ENCODE data around the gene CPD.
A peak's percentile ranks its signal among the peaks of the same experiment; 100 is the strongest.
"Not testable (repeated sequence)": the region's sequence is repeated elsewhere in the genome, so short reads cannot be mapped to it uniquely, and the experiment has no call there.

The CPD gene

GRCh38 chr17:30378825-30379302 lies at the start of gene CPD:
CPD (plus strand) TSS chr17:30378927; CDS start chr17:30378981, 54 bp downstream.
- no peak for DNase-seq

- no peak for DNase-seq
These were observed 46.6 kb upstream of the CPD start for GRCh38 chr17:30332057-30332542.

GRCh38 chr17:30333503-30334360 lies 45.0 kb upstream of the CPD start, which contains the start of gene TMIGD1:
TMIGD1 (minus strand) TSS chr17:30334057; CDS start chr17:30332133, 1,924 bp downstream.
- DNase-seq = no peak

GRCh38 chr17:30334421-30334820 lies 44.3 kb upstream of the CPD start:
- no peak for DNase-seq

- DNase-seq = no peak
These were observed 42.2 kb upstream of the CPD start for GRCh38 chr17:30336369-30337171.

- no peak for DNase-seq
These were observed 41.2 kb upstream of the CPD start for GRCh38 chr17:30337393-30337999.

- no peak for DNase-seq
These were observed 39.6 kb upstream of the CPD start for GRCh38 chr17:30339086-30339485.

- no peak for DNase-seq
These were observed 37.8 kb upstream of the CPD start for GRCh38 chr17:30340801-30341356.

GRCh38 chr17:30341703-30342249 lies 37.0 kb upstream of the CPD start:
- no peak for DNase-seq

- DNase-seq = not testable (repeated sequence)
These were observed 35.5 kb upstream of the CPD start for GRCh38 chr17:30343244-30343643.

GRCh38 chr17:30343796-30344195 lies 34.9 kb upstream of the CPD start:
- DNase-seq = no peak

GRCh38 chr17:30344283-30345088 lies 34.2 kb upstream of the CPD start:
- peak; percentile 37 for DNase-seq

- DNase-seq = no peak
These were observed 33.7 kb upstream of the CPD start for GRCh38 chr17:30345089-30345433.

- DNase-seq = no peak
These were observed 33.1 kb upstream of the CPD start for GRCh38 chr17:30345527-30346075.

GRCh38 chr17:30346221-30346795 lies 32.4 kb upstream of the CPD start:
- no peak for DNase-seq

- no peak for DNase-seq
These were observed 31.2 kb upstream of the CPD start for GRCh38 chr17:30347488-30347887.

GRCh38 chr17:30349252-30349651 lies 29.5 kb upstream of the CPD start:
- DNase-seq = no peak

GRCh38 chr17:30351263-30351662 lies 27.5 kb upstream of the CPD start:
- DNase-seq = not testable (repeated sequence)

GRCh38 chr17:30351735-30352134 lies 27.0 kb upstream of the CPD start:
- DNase-seq = peak; percentile 51

GRCh38 chr17:30352240-30352814 lies 26.4 kb upstream of the CPD start:
- no peak for DNase-seq

GRCh38 chr17:30354701-30355100 lies 24.0 kb upstream of the CPD start:
- DNase-seq = no peak
